Embryonic facial prominence (tissue), 1 donor: ENCODE results near the gene THSD4.

Experiments used
- DNase-seq: peaks from one replicate; pipeline ENCODE4 v3.0.0-alpha.2; 2016; ENCODE audit errors: extremely low spot score

The THSD4 gene

GRCh38 chr15:71541746-71542145, 426.5 kb downstream of the THSD4 start:
- no peak for DNase-seq

GRCh38 chr15:71542836-71543235, 427.6 kb downstream of the THSD4 start:
- DNase-seq, result no peak

GRCh38 chr15:71543413-71543812, 428.1 kb downstream of the THSD4 start:
- no peak for DNase-seq

GRCh38 chr15:71545223-71545760, 430.0 kb downstream of the THSD4 start:
- DNase-seq, result no peak

- no peak for DNase-seq
These were observed 430.7 kb downstream of the THSD4 start for GRCh38 chr15:71545923-71546322.

- peak; percentile 56 for DNase-seq
These were observed 431.7 kb downstream of the THSD4 start for GRCh38 chr15:71547011-71547410.

DNA sequence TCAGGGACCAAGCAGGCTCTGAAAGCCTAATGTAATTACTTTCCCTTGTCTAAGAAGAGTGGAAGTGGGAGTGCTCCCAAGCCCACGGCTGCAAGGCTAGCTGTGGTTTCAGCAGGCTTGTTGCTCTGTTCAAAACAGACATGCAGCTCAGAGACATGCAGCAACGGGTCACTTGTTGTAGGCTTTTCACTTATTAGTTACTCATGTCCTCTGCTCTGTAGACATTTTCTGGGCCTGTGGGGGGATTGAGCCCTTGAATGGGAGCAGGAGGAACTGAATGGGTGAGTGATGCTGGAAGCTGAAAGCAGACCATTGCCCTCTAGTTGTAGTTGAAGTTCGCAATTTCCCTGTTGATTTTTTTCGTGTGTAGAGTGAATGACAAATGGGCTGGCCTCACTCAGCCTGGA, 433.1 kb downstream of the THSD4 start:
- DNase-seq, result peak; percentile 47

DNA sequence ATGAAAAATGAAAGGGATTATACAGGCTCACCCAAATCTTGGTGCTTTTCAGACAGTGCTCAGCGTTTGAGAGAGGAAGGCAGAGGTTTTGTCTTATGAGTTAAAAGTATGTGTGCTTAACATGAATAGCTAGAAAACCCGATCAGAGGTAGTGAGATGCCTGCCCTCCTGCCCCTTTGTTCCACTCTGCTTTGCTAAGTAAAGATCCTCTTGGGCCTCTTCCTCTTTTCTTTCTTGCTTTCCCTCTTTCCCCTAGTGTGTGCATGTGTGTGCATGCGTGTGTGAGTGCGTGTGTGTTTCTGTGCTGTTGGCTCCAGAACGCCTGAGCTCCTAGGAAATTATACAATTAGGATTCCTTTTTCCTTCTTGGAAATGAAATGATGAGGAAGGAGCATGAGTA, 433.8 kb downstream of the THSD4 start:
- DNase-seq, result no peak

- no peak for DNase-seq
These were observed 434.4 kb downstream of the THSD4 start for GRCh38 chr15:71549697-71550096.

DNA sequence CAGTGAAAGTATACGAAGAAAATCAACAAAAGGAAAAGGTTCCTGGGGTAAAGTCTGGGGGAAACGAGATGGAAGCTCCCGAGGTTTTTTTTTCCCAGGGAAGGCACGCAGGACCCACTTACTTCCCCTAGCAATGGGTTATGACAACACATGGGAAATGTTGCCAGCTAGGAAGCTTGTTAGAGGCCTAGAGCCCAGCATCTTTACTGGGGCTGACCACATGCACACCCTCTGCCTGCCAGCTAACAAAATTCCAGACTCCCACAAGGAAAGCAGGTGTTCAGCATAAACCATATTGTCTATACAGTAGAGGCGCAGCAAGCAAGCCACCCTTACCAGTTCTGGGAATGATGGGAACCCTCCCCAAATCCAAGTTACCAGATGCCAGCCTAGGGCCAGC, 436.3 kb downstream of the THSD4 start:
- DNase-seq, result no peak

- DNase-seq, result no peak
These were observed 443.8 kb downstream of the THSD4 start for GRCh38 chr15:71559098-71559497.

DNA sequence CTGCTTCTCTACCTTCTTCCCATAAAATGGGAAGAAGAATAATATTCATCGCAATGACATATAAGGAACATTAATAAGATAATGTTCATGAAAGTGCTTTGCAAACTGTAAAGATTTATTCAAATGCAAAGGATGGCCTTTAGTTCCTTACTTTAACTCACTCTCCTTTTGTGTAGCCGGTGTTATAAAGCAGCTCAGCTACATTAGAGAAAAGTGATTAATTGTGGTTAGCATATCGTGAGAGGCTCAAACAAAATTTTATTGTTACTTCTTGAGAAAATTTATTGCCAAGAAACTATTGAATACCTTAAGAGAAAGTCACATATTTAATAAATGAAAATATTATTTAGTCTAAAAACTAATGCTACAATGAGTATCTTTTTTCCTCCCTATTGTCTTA, 444.3 kb downstream of the THSD4 start:
- no peak for DNase-seq

GRCh38 chr15:71562251-71562650, 447.0 kb downstream of the THSD4 start:
- DNase-seq, result no peak

DNA sequence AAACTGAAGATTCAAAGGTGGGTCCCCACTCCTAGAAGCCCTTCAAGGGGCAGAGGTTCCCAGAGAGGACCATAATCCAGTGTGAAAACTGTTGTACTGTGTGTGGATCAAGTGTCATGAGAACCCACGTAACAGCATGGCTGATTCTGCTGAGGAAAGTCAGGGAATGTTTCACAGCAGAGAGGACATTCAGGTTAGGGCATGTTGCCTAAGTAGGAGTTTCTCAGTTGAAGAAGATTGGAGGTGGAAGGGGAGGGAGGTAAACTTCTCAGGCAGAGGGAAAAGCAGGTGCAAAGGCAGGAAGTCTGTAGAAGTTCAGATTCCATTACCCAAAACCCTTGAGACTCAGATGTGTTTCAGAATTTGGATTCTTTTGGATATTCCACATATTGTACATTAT, 448.9 kb downstream of the THSD4 start:
- DNase-seq, result no peak

- DNase-seq, result no peak
These were observed 449.7 kb downstream of the THSD4 start for GRCh38 chr15:71565006-71565405.

DNA sequence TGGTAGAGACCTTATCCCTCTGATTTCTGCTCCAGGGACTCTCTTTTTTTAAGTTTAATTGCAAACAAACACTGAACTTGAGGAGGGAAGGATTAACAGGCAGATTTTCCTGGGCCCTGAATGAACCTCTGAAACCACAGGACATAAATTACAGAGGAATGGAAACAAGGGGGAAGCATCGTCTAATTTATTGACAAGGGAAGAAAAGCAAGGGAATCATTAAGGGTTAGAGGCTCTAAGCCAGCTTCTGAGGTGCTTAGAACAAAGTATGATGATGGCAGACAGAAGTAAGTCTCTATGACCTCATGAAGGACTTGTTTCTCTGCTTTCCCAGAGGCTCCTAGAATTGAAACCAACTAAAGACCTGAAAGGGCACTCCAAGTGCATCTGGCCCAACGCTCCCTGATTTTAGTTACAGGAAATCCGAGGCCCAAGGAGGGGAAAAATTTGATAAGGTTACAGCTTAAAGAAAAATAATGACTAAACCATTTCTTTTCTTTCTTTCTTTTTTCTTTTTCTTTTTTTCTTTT, 450.4 kb downstream of the THSD4 start:
- no peak for DNase-seq

GRCh38 chr15:71566226-71566625, 451.0 kb downstream of the THSD4 start:
- DNase-seq, result no peak

- DNase-seq, result no peak
These were observed 451.9 kb downstream of the THSD4 start for GRCh38 chr15:71567173-71567572.

DNA sequence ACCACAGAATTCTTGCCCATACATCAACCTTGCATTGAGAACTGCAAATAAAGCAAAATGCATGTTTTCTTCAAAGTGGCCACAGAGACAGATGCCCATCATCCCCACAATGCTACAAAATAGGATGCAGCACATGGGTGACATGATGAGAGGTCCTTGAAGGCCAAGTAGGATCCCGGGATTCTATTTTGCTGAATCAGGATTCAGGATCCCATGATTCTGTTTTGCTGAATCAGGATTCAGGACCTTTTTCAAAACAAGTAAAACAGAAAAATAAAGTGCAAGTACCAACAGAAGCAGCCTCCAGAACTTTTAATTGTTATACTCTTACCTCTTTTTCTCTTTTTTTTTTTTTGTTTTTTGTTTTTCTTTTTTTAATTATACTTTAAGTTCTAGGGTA, 453.0 kb downstream of the THSD4 start:
- no peak for DNase-seq

DNA sequence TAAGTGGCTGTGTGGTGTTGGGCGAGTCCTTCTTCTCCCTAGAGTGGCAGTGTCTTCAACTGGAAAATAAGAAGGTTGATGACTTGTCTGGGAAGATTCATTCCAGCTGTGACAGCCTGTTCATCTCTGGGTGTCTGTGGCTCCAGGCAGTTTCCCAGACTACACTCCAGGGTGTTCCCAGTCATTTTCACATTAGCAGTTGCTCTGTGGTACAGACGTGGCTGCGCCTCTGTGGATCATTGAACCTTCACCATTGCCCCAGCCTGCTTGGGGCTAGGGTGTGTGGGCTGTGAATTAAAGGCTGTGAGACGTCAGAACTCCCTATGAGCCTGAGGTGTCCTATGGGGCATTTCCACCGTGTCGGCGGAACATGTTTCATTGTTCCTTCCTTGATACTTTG, 455.5 kb downstream of the THSD4 start:
- DNase-seq, result no peak

DNA sequence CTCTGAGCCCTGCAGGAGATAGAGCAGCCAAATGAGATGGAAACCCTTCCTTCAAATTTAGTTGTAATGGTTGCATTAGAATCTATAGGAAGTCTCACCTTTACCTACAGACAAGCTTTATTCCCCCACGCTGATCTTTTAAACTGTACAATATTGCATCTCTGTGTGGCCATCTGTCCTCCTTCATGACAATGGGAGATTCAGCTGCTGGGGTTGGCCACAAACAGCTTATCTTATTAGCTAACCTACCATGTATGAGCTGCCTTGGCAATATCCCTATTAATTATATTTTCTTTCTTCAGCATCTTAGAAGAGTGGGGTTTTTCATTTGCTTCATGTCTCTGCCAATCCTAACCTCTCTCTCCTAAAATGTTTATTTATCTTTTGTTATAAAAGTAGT, 456.4 kb downstream of the THSD4 start:
- no peak for DNase-seq

DNA sequence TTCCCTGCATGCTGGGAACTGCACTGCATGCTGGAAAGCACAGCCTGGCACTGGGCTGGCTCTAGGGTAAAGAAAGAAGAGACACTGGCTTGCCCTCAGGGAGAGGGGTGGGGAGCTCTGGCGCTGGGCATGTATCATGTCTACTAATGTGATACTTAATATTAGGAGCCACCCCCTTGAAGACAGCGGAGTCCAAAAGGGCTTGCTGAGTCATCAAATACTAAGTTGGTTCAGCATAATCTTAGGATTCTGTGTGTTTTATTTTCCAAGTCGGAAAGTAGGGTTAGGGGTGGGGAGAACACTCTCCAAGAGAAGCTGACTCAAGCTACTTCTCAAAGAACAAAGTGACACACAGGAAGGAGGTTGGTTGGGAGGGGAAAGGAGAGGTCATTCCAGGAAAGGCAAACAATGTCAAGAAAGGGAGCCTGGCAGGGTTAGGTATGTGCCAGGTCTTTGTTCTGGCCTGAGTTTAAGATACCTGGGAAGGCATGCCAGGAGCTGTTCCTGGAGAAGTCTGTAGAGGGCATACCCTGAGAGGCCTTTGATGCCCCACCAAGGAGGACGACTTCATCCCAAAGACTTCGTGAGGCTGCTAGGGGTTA, 457.3 kb downstream of the THSD4 start:
- no peak for DNase-seq

DNA sequence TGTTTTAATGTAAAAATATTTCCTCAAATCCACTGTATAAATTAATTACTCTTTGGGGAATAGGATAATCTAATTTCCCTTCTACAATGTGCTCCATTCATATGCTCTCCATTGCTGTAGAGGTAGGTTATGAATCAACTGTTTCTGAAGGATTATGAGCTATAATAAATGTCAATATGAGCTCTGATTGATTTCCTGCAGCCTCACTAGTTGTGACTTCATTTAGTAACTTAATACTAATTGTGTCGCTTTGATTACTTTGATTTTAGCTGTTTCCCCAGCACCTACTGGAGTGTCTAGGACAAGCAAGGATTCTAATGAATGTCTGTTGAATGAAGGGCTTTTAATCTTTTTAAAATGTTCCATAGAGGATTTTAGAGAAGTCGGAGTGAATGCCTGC, 458.3 kb downstream of the THSD4 start:
- DNase-seq, result no peak

DNA sequence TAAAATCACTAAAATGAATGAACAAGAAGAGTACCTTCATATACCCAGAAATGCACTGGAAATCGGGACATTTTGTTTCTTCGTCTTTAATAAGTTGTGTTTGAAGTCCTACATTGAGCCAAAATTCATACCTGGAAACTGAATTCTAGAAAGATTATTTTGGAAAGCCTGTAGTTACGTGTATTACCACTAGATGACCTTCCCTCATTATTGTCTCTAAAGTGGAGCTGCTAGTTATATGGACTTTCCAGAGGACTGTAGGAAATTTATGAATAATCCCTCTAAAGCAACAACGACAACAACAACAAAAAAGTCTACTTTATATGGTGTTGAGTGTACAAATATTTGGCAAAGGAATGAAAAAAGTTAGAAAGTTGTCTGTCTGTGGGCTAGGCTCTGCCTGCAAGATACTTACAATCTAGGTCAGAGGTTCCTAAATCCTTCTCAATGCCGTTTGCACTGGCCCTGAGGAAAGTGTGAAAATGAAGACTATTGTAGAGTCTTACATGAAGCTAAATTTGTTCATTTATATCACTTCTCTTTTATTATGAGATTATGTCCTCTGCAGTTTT, 460.3 kb downstream of the THSD4 start:
- no peak for DNase-seq
